Keratinocyte (primary cell): Measurements from ENCODE around the gene SMC3. TPM values are rescaled to one million over a fixed set of nuclear protein-coding genes. Genes with fewer than 3 reads are reported as not detected.
"Not testable (repeated sequence)": the region's sequence is repeated elsewhere in the genome, so short reads cannot be mapped to it uniquely, and the experiment has no call there.

Source experiments
- DNase-seq: peaks from one replicate; pipeline ENCODE4 v3.0.0-alpha.2; 2011; ENCODE audit warnings: low read depth, missing footprints, low spot score
- FAIRE-seq: peaks from 2 replicates; lab custom pipeline; 2011; peaks lifted over from hg19 to GRCh38; lab: Jason Lieb, UNC
- H2AFZ ChIP-seq: 2 replicates; pipeline ENCODE4 v1.6.0; 2012; ENCODE audit warnings: low read length, control low read depth, inconsistent platforms; ENCODE audit not compliant: control insufficient read depth
- H3K27ac ChIP-seq: 2 replicates; pipeline ENCODE4 v1.5.1; 2011; ENCODE audit warnings: low read length; ENCODE audit not compliant: control insufficient read depth, insufficient read depth
- H3K27me3 ChIP-seq: 3 replicates; pipeline ENCODE4 v1.6.0; 2011; ENCODE audit warnings: low read length; ENCODE audit not compliant: control insufficient read depth, insufficient read depth; ENCODE audit errors: extremely low read depth
- H3K36me3 ChIP-seq, 2 experiments: 2 replicates in 1 of 2; 3 replicates in 1 of 2; pipeline ENCODE4 v1.5.1; 2011; ENCODE audit warnings: low read length in 2 of 2, mild to moderate bottlenecking in 1 of 2; ENCODE audit not compliant: control insufficient read depth in 2 of 2, insufficient read depth in 2 of 2; ENCODE audit errors: extremely low read depth in 1 of 2
- H3K4me1 ChIP-seq: 3 replicates; pipeline ENCODE4 v1.5.1; 2011; ENCODE audit warnings: low read length; ENCODE audit not compliant: control insufficient read depth, insufficient read depth; ENCODE audit errors: extremely low read depth
- H3K4me2 ChIP-seq: 3 replicates; pipeline ENCODE4 v1.6.0; 2011; ENCODE audit warnings: low read depth, low read length; ENCODE audit not compliant: control insufficient read depth, insufficient read depth; ENCODE audit errors: extremely low read depth
- H3K4me3 ChIP-seq, 3 experiments: fragments of 200-600 bp in 1 of 3; sonication (generic) in 1 of 3; 2 replicates in 2 of 3; 3 replicates in 1 of 3; pipeline ENCODE4 v1.5.1; 2011 to 2016; ENCODE audit warnings: low read length in 3 of 3, mild to moderate bottlenecking in 3 of 3, control low read depth in 2 of 3, inconsistent platforms in 1 of 3, low read depth in 1 of 3, mixed read lengths in 1 of 3, mixed run types in 1 of 3, moderate library complexity in 1 of 3; ENCODE audit not compliant: control insufficient read depth in 2 of 3, insufficient read depth in 2 of 3; ENCODE audit errors: extremely low read depth in 1 of 3
- H3K79me2 ChIP-seq: 2 replicates; pipeline ENCODE4 v1.6.0; 2012; ENCODE audit warnings: low read length; ENCODE audit not compliant: control insufficient read depth, insufficient read depth
- H3K9ac ChIP-seq: 3 replicates; pipeline ENCODE4 v1.6.0; 2011; ENCODE audit warnings: low read length; ENCODE audit not compliant: control insufficient read depth, insufficient read depth; ENCODE audit errors: extremely low read depth
- H3K9me1 ChIP-seq: 3 replicates; pipeline ENCODE4 v1.6.0; 2011; ENCODE audit warnings: low read length; ENCODE audit not compliant: control insufficient read depth, insufficient read depth; ENCODE audit errors: extremely low read depth
- H3K9me3 ChIP-seq: 2 replicates; pipeline ENCODE4 v1.5.1; 2012; ENCODE audit warnings: low read depth, low read length; ENCODE audit not compliant: control insufficient read depth
- H4K20me1 ChIP-seq: 3 replicates; pipeline ENCODE4 v1.6.0; 2011; ENCODE audit warnings: low read length; ENCODE audit not compliant: control insufficient read depth, insufficient read depth; ENCODE audit errors: extremely low read depth
- EZH2 ChIP-seq: IDR thresholded peaks from one replicate; pipeline ENCODE4 v1.6.1; 2012; ENCODE audit warnings: inconsistent platforms, mild to moderate bottlenecking, low read length, moderate library complexity
- dilution Hi-C: fragments of 300-500 bp; cut with MboI; formaldehyde crosslinking; loops from one replicate; pipeline ENCODE4 v1.7.0; 2020; ENCODE audit warnings: low sequenced_read_pairs; ENCODE audit not compliant: extremely low pct_ligation_motif_present
- polyA plus RNA-seq, 5 experiments: library from polyadenylated mRNA; depleted of rRNA in 3 of 5; stranded (reverse) in 3 of 5; stranded (forward) in 1 of 5; unstranded in 1 of 5; fragments of >200 nt; gene quantifications; 1 replicate in 1 of 5; 2 replicates in 3 of 5; 3 replicates in 1 of 5; pipeline versions ENCODE4 v1.2.1 to v1.2.3, GENCODE V29; 2011 to 2012; ENCODE audit warnings: missing spikeins in 2 of 5, low read depth in 1 of 5, low replicate concordance in 1 of 5
- TF ChIP-seq, protein P1 (sequence below), 3 experiments: IDR thresholded peaks in 1 of 3; conservative IDR thresholded peaks in 1 of 3; optimal IDR thresholded peaks in 1 of 3; 2 replicates in 2 of 3; 3 replicates in 1 of 3; pipeline versions ENCODE3 to v1.5.1; 2011; ENCODE audit warnings: low read length in 3 of 3, mild to moderate bottlenecking in 3 of 3, moderate library complexity in 2 of 3, control low read depth in 1 of 3, inconsistent platforms in 1 of 3; ENCODE audit not compliant: insufficient read depth in 2 of 3; ENCODE audit errors: extremely low read depth in 1 of 3

Gene SMC3
- polyA plus RNA-seq, 1 donor (not counting 4 experiments of a cell fraction or from before 2014, with no cell fraction given) = 16.3 TPM

DNA sequence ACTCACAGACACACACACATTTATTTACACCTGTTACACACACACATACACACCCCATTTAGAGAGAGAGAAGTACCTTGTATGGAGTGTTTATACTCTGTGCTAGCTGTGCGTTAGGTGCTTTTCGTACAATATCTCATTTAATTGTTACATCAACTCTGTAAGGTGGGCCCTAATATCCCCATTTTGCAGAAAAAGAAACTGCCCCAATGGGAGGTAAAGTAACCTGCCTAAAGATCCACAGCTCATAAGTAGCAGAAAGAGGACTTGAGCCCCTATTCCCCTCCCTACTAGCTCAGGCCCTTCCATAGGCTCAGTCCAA lies 52.9 kb downstream of the SMC3 start:
- Histone ChIP-seq H3K79me2 (no peaks in the 10 kb centered on the region), H3K4me3 (no peak overlapping the region), H3K4me2 (no peak overlapping the region), H2AFZ (no peak overlapping the region), H4K20me1 (no peaks in the 10 kb centered on the region), H3K27me3 (no peaks in the 10 kb centered on the region), H3K36me3 (no peaks in the 10 kb centered on the region), H3K9me1 (no peaks in the 10 kb centered on the region), H3K4me1 (no peaks in the 10 kb centered on the region), H3K9me3 (no peaks in the 10 kb centered on the region), H3K27ac (no peak overlapping the region), H3K9ac (no peak overlapping the region)
- no peak for DNase-seq
- FAIRE-seq = no peak
- no peak for TF ChIP-seq EZH2
- TF ChIP-seq, protein P1, sequence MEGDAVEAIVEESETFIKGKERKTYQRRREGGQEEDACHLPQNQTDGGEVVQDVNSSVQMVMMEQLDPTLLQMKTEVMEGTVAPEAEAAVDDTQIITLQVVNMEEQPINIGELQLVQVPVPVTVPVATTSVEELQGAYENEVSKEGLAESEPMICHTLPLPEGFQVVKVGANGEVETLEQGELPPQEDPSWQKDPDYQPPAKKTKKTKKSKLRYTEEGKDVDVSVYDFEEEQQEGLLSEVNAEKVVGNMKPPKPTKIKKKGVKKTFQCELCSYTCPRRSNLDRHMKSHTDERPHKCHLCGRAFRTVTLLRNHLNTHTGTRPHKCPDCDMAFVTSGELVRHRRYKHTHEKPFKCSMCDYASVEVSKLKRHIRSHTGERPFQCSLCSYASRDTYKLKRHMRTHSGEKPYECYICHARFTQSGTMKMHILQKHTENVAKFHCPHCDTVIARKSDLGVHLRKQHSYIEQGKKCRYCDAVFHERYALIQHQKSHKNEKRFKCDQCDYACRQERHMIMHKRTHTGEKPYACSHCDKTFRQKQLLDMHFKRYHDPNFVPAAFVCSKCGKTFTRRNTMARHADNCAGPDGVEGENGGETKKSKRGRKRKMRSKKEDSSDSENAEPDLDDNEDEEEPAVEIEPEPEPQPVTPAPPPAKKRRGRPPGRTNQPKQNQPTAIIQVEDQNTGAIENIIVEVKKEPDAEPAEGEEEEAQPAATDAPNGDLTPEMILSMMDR (optimal IDR thresholded peaks at IDR 0.05 in 1 of 3, IDR thresholded peaks at IDR 0.05 in 1 of 3, conservative IDR thresholded peaks at IDR 0.05 in 1 of 3; ENCODE audit: extremely low read depth in 1 of 3, insufficient read depth in 2 of 3, low read length in 3 of 3) = no peak
- dilution Hi-C loops = no loop called here

DNA sequence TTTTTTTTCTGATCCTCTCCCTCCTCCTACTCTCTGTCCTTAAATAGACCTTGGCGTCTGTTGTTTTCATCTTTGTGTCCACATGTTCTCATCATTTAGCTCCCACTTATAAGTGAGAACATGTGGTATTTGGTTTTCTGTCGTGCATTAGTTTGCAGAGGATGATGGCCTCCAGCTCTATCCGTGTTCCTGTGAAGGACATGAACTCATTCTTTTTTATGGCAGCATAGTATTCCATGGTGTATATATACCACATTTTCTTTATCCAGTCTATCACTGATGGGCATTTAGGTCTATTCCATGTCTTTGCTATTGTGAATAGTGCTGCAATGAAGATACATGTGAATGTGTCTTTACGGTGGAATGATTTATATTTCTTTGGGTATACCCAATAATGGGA lies 55.8 kb downstream of the SMC3 start:
- H3K27me3 ChIP-seq, H3K4me2 ChIP-seq, dilution Hi-C loops, H3K9ac ChIP-seq, H3K4me1 ChIP-seq, H3K9me3 ChIP-seq, DNase-seq, H3K36me3 ChIP-seq, H3K79me2 ChIP-seq, H3K4me3 ChIP-seq, FAIRE-seq, H4K20me1 ChIP-seq, H2AFZ ChIP-seq, H3K27ac ChIP-seq, H3K9me1 ChIP-seq: not testable (repeated sequence)

DNA sequence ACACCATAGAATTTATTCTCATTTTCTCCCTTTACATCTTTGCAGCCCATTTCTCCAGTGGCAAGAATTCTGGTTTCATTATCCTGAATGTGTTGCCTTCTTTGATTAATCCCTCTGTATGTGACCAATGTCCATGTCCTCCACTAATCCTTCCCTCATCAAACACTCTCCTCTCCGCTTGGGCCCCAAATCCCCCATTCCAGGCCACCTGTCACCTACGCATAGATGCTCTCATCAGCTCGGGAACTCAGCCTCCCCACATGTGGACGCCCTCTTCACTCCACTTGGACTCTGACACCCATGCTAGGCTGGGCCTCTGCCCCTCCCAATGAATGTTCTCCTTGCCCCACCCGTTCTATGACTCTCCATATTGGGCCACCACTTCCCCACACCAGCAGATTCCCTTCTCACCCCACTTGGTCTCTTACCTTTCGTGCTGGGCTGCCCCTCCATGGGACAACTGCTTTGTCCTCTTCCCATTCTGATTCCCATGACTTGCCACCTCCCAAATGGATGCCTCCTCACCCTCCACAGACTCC lies 57.9 kb downstream of the SMC3 start:
- no peaks in the 10 kb centered on the region for H3K79me2 ChIP-seq
- no peak overlapping the region for H3K4me3 ChIP-seq
- H3K27me3 ChIP-seq = no peaks in the 10 kb centered on the region
- H2AFZ ChIP-seq = no peak overlapping the region
- no peaks in the 10 kb centered on the region for H3K9me1 ChIP-seq
- no peak for TF ChIP-seq EZH2
- TF ChIP-seq, protein P1 (optimal IDR thresholded peaks at IDR 0.05 in 1 of 3, IDR thresholded peaks at IDR 0.05 in 1 of 3, conservative IDR thresholded peaks at IDR 0.05 in 1 of 3; ENCODE audit: extremely low read depth in 1 of 3, insufficient read depth in 2 of 3, low read length in 3 of 3) = no peak
- no peak overlapping the region for H3K9ac ChIP-seq
- DNase-seq (no peak), FAIRE-seq (no peak)
- H3K4me1 ChIP-seq = peaks cover 3% of the 10 kb centered on the region
- no peaks in the 10 kb centered on the region for H3K36me3 ChIP-seq
- H3K9me3 ChIP-seq = no peaks in the 10 kb centered on the region
- no peaks in the 10 kb centered on the region for H4K20me1 ChIP-seq
- no peak overlapping the region for H3K27ac ChIP-seq
- dilution Hi-C loops = no loop called here
- no peak overlapping the region for H3K4me2 ChIP-seq
